Stimulated activated naive CD8-positive, alpha-beta T cell treated with anti-CD3 and anti-CD28 coated beads, Interleukin-15, Interleukin-2, amounts not matched to agents 100 U/mL and 50 U/mL, for 24 hours (primary cell): ENCODE results near the gene ENTPD2.
A peak's percentile ranks its signal among the peaks of the same experiment; 100 is the strongest.

Experiments used
- ATAC-seq: fragments of 150-1000 bp; cut with Tn5 transposase; one replicate; pipeline ENCODE4 v1.10.0; 2021
- DNase-seq: peaks from one replicate; pipeline ENCODE4 v3.0.0; 2021

Gene ENTPD2

DNA sequence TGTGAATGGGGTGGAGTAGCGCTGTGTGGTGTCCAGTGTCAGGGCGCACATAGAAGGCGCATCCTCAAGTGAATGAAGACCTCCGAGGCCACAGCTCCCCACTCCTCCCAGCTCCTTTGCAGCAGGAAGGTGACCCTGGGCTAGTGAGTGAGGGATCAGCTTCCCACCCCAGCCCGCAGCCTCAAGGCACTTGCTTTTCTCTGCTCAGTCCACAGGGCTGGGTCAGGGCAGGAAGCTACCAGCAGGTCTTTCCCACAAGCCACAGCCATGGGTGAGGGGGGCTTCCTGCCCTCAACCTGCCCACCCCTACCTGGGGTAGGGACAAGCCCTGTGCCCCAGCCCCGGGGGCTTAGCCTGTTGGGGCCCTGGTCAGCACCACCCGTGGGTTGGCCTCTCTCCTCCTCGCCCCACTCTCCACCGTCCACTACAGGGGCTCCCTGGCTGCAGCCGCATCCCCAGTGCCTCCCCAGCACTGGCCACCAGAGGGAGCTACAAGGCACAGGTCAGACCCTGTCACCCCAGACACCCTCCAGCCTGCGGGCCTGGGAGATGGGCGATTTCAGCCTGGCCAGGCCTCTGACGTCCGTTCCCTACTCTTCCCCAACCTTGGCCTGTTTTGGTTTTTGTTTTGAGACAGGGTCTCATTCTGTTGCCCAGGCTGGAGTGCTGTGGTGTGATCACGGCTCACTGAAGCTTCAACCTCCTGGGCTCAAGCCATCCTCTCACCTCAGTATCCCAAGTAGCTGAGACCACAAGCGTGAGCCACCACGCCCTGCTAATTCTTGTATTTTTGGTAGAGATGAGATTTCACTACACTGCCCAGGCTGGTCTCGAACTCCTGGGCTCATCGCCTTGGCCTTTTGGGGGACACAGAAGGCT, 24.6 kb downstream of the ENTPD2 start:
- ATAC-seq = peak; percentile 53

GRCh38 chr9:137028263-137029057, 25.4 kb downstream of the ENTPD2 start:
- peak; percentile 76 for DNase-seq
- ATAC-seq = peak; percentile 35

More for the DNA sequence above, 24.6 kb downstream of the ENTPD2 start:
- DNase-seq = peak; percentile 90

- ATAC-seq = no peak
- no peak for DNase-seq
These were observed 26.2 kb downstream of the ENTPD2 start, which contains the start of gene ABCA2 for GRCh38 chr9:137027369-137028262. Gene ABCA2 (minus strand): TSS chr9:137028237. CDS start chr9:137028140, 97 bp downstream.

- no peak for ATAC-seq
- no peak for DNase-seq
These were observed 27.0 kb downstream of the ENTPD2 start for GRCh38 chr9:137026828-137027227.

- ATAC-seq (no peak), DNase-seq (no peak)
These were observed 27.5 kb downstream of the ENTPD2 start for GRCh38 chr9:137026384-137026783.

GRCh38 chr9:137025517-137025966, 28.3 kb downstream of the ENTPD2 start:
- DNase-seq (no peak), ATAC-seq (no peak)

DNA sequence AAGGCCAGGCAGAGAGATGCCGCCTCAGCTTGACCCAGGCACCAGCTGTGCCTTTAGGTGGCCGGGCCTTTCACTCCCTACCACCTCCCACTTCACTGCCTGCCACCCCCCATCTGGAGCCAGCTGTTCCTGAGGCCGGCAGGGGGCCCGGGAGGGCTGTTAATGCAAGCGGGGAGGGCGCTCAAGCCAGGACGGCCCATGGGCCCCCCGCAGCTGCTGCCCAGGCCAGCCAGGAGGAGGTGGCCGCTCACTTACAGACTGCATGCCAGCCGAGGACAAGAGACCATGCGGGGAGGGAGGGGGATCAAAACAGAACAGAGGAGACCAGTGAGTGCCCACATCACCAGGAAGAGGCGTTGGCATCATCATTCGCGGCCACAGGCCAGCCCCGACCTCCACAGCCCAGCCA, 30.3 kb downstream of the ENTPD2 start:
- DNase-seq = no peak
- no peak for ATAC-seq

DNA sequence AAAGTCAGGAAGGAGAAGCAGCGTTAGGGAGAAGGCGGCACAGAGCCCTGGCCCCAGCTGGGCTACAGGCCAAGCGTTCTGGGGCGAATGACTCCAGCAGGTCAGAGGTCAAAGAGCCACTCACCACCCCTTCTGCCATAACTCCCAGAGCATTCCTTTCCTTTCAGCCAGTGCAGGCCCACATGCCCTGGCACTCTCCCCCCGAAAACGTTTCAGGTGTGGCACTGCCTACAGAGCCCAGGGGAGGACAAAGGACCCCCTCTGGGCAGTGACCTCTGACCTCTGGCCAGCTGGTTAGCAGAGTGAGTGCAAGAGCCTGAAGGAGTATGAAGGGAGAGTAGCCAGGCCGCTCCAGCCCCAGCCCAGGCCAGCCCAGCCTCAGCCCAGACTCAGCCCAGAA, 30.7 kb downstream of the ENTPD2 start:
- ATAC-seq = no peak
- no peak for DNase-seq

- DNase-seq (no peak), ATAC-seq (no peak)
These were observed 31.2 kb downstream of the ENTPD2 start for GRCh38 chr9:137022662-137023008.

DNA sequence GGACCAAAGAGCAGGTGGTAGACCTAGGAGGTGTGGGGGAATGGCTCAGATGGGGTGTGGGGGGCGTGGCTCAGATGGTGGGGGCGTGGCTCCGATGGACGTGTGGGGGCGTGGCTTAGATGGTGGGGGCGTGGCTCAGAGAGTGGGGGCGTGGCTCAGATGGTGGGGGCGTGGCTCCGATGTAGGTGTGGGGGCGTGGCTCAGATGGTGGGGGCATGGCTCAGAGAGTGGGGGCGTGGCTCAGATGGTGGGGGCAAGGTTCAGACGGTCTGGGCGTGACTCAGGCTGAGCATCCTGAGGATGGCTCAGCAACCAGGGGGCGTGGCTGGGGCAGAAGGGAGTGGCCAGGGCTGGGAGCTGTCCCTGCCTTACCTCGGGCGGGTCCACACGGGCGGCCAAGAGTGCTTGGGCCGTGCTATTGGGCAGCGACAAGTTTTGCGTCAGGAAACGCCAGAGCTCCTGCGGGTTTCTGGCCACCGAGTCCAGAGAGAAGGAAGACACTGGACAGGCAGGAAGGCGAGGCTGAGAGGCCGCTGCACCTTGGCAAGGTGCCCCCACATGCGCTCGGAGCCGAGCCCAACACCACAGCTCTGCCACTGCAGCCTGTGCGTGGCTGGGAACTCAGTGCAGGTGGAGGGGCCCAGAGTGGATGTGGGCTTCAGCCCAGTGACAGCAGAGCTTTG, 31.7 kb downstream of the ENTPD2 start:
- DNase-seq (peak; percentile 81), ATAC-seq (peak; percentile 78)

DNA sequence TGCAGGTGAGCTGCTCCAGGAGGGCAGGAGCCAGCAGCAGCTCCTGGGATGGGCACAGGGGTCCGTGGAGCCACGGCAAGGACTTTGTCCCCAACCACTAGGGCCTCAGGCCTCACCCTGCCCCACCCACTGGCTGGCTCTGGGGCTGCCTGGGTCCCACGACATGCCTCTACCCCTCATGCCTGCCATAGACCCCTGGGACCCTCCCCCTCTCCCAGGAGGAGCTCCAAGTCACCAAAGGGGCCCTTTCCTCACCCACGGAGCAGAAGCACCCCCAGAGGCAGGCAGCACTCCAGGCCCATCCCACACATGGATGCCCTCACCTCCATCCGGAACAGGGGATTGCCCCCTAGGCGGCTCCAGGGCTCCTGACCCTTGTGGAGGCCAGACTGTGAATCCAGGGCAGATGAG, 32.3 kb downstream of the ENTPD2 start:
- DNase-seq (no peak), ATAC-seq (no peak)

- no peak for DNase-seq
- ATAC-seq = no peak
These were observed 32.9 kb downstream of the ENTPD2 start for GRCh38 chr9:137020771-137021567.

DNA sequence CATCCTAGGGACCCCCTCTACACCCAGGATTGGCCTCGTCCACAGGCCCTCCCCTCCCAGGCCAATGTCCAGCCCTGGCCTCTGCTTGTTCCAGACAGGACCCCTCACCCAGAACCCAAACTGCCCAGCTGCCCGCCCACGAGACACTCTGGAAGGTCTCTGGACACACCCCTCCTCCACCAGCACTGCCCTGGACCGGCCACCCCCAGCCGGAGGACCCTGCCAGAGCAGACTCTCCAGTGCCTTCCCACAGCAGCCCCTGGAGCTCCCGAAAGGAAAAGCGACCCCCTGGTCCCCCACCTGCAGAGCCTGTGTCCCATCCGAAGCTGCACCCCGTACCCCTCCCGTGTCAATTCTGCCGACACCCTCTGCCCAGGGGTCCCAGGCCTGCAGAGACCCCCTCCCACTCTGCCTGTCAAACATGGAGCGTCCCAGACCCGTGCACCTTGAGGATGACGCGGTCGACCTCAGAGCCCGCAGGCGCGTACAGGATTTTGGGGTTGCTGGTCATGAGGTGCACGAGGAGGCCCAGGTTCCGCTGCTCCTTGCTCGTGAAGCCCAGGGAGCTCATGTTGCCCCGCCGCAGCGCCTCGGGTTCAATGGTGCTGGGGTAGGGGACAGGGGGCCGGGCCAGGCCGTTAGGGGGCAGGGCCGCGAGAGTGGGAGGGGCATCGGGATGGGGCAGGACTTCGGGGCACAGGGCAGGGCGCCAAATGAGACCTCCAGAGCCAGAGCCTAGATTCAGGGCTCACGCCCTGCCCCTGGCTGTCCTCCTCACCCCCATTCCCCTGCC, 33.8 kb downstream of the ENTPD2 start:
- ATAC-seq (no peak), DNase-seq (no peak)

GRCh38 chr9:137018761-137019559, 34.9 kb downstream of the ENTPD2 start:
- ATAC-seq (no peak), DNase-seq (no peak)

- no peak for ATAC-seq
- no peak for DNase-seq
These were observed 35.9 kb downstream of the ENTPD2 start for GRCh38 chr9:137017791-137018497.

DNA sequence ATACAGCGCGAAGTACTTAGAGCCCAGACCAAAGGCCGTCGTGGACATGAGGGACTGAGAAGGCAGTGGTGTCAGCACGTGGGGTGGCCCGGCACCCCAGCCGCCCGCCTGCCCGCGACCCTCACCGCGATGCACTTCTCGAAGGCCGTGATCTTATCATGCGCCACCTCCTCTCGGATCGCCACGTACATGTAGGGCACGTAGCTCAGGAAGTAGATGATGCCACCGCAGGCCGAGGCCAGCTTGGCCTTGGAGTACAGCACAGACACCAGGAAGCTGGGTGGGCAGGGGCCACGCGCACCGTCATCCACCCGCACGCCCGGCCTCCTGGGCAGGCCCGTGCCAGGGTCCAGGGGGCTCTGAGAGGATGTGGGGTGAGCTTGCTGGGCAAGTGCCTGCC, 36.8 kb downstream of the ENTPD2 start:
- DNase-seq (no peak), ATAC-seq (no peak)

DNA sequence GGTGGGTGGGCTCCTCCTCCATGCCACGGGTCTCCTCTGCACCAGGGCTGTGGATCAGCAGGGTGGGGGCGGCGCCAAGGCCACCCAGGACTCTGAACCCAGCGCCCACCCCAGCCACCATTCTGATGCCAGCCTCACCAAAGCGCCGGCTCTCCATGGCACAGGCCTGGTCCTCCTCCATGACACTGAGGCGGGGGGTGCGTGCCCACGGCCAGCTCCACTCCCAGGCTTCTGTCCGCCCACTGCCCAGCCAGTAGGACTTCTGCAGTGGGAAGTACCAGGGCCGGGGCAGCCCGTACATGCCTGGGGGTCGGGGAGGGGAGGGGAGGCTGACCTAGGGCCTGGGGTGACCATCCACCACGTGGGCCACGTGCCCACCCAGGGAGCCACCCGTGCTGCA, 37.4 kb downstream of the ENTPD2 start:
- no peak for ATAC-seq
- no peak for DNase-seq

GRCh38 chr9:137015976-137016375, 37.9 kb downstream of the ENTPD2 start:
- DNase-seq (no peak), ATAC-seq (no peak)
